Suprapubic skin (tissue), 3 donors: ENCODE measurements around the gene SUPT16H.

Source experiments
- POLR2AphosphoS5 ChIP-seq, 3 donors: sonication (generic); formaldehyde crosslinking; IDR thresholded peaks; one replicate each; pipeline ENCODE4 v1.6.1; 2017; ENCODE audit warnings: antibody characterized with exemption in 3 of 3
- TF ChIP-seq, protein P1 (sequence below), 2 donors: fragments of 200-600 bp in 1 of 2; fragments of 450-650 bp in 1 of 2; sonication (generic) in 1 of 2; IDR thresholded peaks; one replicate each; pipeline ENCODE4 v1.5.1; 2016 to 2019; ENCODE audit warnings: antibody characterized with exemption in 2 of 2, mild to moderate bottlenecking in 1 of 2, moderate library complexity in 1 of 2

DNA sequence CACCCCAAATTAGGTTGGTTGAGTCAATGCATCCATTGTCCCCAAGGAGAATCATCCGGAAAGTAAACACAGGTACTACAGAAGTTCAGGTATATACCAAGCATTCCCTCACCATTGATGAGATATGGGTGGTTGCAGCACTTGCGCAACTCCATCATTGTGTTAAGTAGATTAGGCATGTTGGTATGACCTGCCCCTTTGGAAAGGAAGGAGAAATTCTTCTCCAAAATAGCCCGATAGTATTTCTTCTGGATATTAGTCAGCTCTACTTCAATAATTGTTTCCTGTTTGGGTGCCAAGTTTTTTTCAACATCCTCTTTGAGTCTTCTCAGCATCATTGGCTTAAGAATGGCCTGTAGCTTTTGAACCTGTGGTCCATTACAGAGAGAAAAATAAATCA is 21.3 kb upstream of the SUPT16H start:
- TF ChIP-seq, protein P1, sequence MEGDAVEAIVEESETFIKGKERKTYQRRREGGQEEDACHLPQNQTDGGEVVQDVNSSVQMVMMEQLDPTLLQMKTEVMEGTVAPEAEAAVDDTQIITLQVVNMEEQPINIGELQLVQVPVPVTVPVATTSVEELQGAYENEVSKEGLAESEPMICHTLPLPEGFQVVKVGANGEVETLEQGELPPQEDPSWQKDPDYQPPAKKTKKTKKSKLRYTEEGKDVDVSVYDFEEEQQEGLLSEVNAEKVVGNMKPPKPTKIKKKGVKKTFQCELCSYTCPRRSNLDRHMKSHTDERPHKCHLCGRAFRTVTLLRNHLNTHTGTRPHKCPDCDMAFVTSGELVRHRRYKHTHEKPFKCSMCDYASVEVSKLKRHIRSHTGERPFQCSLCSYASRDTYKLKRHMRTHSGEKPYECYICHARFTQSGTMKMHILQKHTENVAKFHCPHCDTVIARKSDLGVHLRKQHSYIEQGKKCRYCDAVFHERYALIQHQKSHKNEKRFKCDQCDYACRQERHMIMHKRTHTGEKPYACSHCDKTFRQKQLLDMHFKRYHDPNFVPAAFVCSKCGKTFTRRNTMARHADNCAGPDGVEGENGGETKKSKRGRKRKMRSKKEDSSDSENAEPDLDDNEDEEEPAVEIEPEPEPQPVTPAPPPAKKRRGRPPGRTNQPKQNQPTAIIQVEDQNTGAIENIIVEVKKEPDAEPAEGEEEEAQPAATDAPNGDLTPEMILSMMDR (IDR thresholded peaks at IDR 0.05) = no peak
- TF ChIP-seq POLR2AphosphoS5 (IDR thresholded peaks at IDR 0.05) = no peak
